H4 (cell line): ENCODE measurements around the gene BPIFB1. TPM values are rescaled to one million over a fixed set of nuclear protein-coding genes. Genes with fewer than 3 reads are reported as not detected.

ENCODE experiments used
- DNase-seq: peaks from one replicate; pipeline ENCODE4 v3.0.0-alpha.2; 2015; ENCODE audit warnings: low spot score
- total RNA-seq: library from RNA; depleted of rRNA; stranded (reverse); fragments of >200 nt; shearing (Covaris generic); gene quantifications from 2 replicates; pipeline ENCODE4 v1.2.3, GENCODE V29; 2014

BPIFB1 gene
- total RNA-seq, 1 experiment from 2014 or later: 0.56 TPM

GRCh38 chr20:33291830-33292355 is 8.9 kb downstream of the BPIFB1 start:
- DNase-seq: peak; percentile 19

GRCh38 chr20:33296206-33296605 is 13.2 kb downstream of the BPIFB1 start:
- DNase-seq: no peak

- DNase-seq: no peak
Measured at GRCh38 chr20:33298391-33298790, 15.4 kb downstream of the BPIFB1 start.

GRCh38 chr20:33299111-33299603 is 16.1 kb downstream of the BPIFB1 start:
- peak; percentile 31 for DNase-seq

- no peak for DNase-seq
Measured at GRCh38 chr20:33301192-33301930, 18.3 kb downstream of the BPIFB1 start.

- DNase-seq: no peak
Measured at GRCh38 chr20:33303595-33303994, 20.6 kb downstream of the BPIFB1 start.

- DNase-seq: no peak
Measured at GRCh38 chr20:33304046-33304445, 21.0 kb downstream of the BPIFB1 start.

GRCh38 chr20:33305589-33306057 is 22.6 kb downstream of the BPIFB1 start:
- DNase-seq: peak; percentile 35

GRCh38 chr20:33306228-33306627 is 23.2 kb downstream of the BPIFB1 start:
- DNase-seq: no peak

- no peak for DNase-seq
Measured at GRCh38 chr20:33306807-33307206, 23.8 kb downstream of the BPIFB1 start.

GRCh38 chr20:33308668-33309067 is 25.7 kb downstream of the BPIFB1 start:
- no peak for DNase-seq

- no peak for DNase-seq
Measured at GRCh38 chr20:33309631-33310030, 26.6 kb downstream of the BPIFB1 start.

- no peak for DNase-seq
Measured at GRCh38 chr20:33310327-33310899, 27.4 kb downstream of the BPIFB1 start.

GRCh38 chr20:33311011-33311410 is 28.0 kb downstream of the BPIFB1 start:
- DNase-seq: no peak

- DNase-seq: no peak
Measured at GRCh38 chr20:33311996-33312395, 29.0 kb downstream of the BPIFB1 start.

- DNase-seq: no peak
Measured at GRCh38 chr20:33312583-33312982, 29.6 kb downstream of the BPIFB1 start.

- DNase-seq: no peak
Measured at GRCh38 chr20:33313686-33314314, 30.8 kb downstream of the BPIFB1 start.

- DNase-seq: no peak
Measured at GRCh38 chr20:33316343-33316742, 33.3 kb downstream of the BPIFB1 start.

- DNase-seq: no peak
Measured at GRCh38 chr20:33316958-33317357, 33.9 kb downstream of the BPIFB1 start.

- DNase-seq: no peak
Measured at GRCh38 chr20:33317424-33318095, 34.5 kb downstream of the BPIFB1 start.

GRCh38 chr20:33318096-33318429 is 35.0 kb downstream of the BPIFB1 start:
- no peak for DNase-seq

- no peak for DNase-seq
Measured at GRCh38 chr20:33320006-33320405, 37.0 kb downstream of the BPIFB1 start.
